Measurements from ENCODE around the gene SIRT7. TPM values are rescaled to one million over a fixed set of nuclear protein-coding genes. Genes with fewer than 3 reads are reported as not detected.

SIRT7 gene
- total RNA-seq, 4 donors from 2014 or later: 14.3 to 24.1 (median 18.3) TPM

DNA sequence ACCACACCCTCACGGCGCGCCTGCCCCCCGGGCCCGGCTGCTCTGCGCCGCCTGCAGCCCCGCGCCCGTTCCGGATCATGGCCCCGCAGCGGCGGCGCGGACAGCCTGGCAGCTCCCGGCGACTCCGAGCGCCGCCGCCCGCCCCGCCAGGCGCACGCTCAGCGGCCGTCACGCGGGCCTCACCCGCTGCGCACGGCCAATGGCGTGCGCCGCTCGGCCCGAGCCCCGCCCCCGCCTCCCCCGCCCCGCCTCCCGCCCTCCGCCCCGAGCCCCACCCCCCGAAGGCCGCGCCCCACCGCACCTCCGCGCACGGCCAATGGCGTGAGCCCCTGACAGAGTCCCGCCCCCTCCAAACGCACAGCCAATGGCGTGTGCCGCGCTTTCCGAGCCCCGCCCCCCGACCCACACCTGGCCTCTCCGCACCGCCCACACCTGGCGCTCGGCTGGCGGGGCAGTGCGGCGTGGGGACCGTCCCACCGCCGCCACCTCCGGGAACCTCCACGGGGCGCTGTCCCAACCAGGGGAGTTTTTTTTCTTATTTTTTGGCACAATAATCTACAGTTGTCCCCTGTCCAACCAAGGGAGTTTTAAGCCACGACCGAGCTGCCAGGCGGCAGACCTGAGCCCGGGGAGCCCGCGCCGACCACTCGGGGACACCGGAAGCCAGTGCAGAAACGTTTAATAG lies 6.6 kb downstream of the SIRT7 start, which contains the start of gene PCYT2:
Gene PCYT2 (minus strand): TSS at position 123 of the 685 bp plus-strand sequence. CDS start 44 bp downstream, at position 79.
- Histone ChIP-seq H3K27me3 (no peaks in the 10 kb centered on the region), H3K9me3 (no peaks in the 10 kb centered on the region), H3K4me1 (peaks cover 0 to 30% (median 6%) of the 10 kb centered on the region in 3 donors), H3K27ac (peak within 1 kb of the TSS; percentile 10 to 88 (median 80)), H3K4me3 (peak within 1 kb of the TSS; percentile 38 to 84), H3K36me3 (peaks cover 0 to 72% of the 10 kb centered on the region in 2 donors)
- peak; percentile 93 for ATAC-seq
- WGBS, 2 donors (ENCODE audit: low coverage in 1 of 2): no CpG with 5 or more reads among the region's 84 CpGs
- TF ChIP-seq POLR2A (IDR thresholded peaks at IDR 0.05) (peak; percentile 34 to 72), POLR2AphosphoS5 (IDR thresholded peaks at IDR 0.05) (no peak)

DNA sequence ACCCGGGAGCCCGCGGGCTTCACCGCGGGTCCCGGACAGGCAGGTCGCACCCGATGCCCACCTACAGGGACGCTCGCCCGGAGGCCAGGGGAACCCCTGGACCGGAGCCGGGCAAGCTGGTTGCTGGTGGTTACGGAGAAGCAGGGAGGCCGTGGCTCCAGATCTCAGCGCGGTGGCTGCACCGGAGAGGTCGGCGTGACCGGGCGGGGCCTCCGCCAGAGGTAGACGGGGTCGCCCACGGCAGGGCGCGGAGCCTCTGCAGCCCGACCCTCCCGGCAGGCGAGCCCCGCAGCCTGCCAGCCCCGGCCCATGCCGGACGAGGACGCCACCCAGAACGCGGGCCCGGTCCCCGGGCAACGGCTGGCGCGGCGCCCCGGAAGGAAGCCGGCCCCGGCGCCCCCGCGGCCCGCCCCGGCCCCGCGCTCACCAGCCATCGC lies 7.1 kb downstream of the SIRT7 start:
- Histone ChIP-seq H3K36me3 (peaks cover 0 to 76% of the 10 kb centered on the region in 2 donors), H3K4me3 (peak overlapping the region; percentile 38 to 84), H3K27me3 (no peaks in the 10 kb centered on the region), H3K4me1 (peaks cover 0 to 24% (median 6%) of the 10 kb centered on the region in 3 donors), H3K9me3 (no peaks in the 10 kb centered on the region), H3K27ac (peak overlapping the region in 3 of 4 donors; percentile 72 to 88 (median 85))
- WGBS, 2 donors (ENCODE audit: low coverage in 1 of 2): no CpG with 5 or more reads among the region's 55 CpGs
- no peak for ATAC-seq
- TF ChIP-seq, protein P1, sequence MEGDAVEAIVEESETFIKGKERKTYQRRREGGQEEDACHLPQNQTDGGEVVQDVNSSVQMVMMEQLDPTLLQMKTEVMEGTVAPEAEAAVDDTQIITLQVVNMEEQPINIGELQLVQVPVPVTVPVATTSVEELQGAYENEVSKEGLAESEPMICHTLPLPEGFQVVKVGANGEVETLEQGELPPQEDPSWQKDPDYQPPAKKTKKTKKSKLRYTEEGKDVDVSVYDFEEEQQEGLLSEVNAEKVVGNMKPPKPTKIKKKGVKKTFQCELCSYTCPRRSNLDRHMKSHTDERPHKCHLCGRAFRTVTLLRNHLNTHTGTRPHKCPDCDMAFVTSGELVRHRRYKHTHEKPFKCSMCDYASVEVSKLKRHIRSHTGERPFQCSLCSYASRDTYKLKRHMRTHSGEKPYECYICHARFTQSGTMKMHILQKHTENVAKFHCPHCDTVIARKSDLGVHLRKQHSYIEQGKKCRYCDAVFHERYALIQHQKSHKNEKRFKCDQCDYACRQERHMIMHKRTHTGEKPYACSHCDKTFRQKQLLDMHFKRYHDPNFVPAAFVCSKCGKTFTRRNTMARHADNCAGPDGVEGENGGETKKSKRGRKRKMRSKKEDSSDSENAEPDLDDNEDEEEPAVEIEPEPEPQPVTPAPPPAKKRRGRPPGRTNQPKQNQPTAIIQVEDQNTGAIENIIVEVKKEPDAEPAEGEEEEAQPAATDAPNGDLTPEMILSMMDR (IDR thresholded peaks at IDR 0.05): peak in 1 of 4 experiments; percentile 2
- no peak for TF ChIP-seq POLR2AphosphoS5 (IDR thresholded peaks at IDR 0.05)

DNA sequence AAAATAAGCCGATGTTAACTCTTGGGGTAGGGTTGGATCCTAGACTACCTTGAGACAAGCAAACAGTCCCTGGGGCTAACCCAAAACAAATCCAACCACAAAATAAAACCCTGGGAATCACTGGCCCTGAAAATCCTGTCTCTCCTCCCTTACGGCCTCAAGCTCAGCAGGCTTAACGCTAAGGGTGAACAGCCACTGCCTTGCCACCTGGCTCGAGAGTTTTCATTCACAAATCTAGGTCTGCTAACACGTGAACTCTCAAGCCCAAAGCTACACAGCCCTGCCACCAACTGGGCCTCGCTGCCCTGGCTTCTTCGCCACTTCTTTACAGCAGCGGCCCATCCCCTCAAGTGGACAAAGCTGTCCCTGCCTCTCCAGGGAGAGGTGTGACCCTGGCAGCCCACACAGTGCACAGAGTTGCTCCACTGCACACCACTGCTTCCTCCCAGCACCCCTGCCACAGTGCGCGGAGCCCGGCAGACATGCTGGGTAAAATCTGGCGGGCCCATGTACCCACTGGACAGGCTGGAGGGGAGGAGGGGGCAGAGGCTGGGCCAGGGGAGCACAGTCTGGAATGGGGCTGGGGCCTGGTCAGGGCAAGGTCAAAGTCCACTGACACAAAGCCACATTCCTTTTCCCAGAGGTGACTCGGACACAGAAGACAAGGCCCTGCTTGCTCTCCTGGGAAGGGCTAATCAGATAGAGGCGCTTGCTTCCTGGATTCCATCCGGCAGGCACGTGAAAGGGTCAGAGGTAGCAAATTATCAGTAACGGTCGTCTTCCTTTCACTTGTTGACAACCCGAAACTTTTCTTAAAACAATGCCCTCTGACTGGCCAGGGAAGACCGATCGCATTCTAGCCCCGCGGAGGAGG lies 7.8 kb downstream of the SIRT7 start:
- H3K27me3 ChIP-seq: no peaks in the 10 kb centered on the region
- WGBS, 2 donors (ENCODE audit: low coverage in 1 of 2): 45 to 90% methylated on average over 2 to 11 of the region's 23 CpGs
- peaks cover 0 to 19% (median 6%) of the 10 kb centered on the region in 3 donors for H3K4me1 ChIP-seq
- no peaks in the 10 kb centered on the region for H3K9me3 ChIP-seq
- TF ChIP-seq POLR2AphosphoS5 (IDR thresholded peaks at IDR 0.05) (no peak), EP300 (IDR thresholded peaks at IDR 0.05) (no peak), POLR2A (IDR thresholded peaks at IDR 0.05) (peak in 1 of 2 donors; percentile 9)
- no peak for ATAC-seq
- H3K27ac ChIP-seq: peak overlapping the region in 3 of 4 donors; percentile 72 to 88 (median 85)
- H3K36me3 ChIP-seq: peaks cover 0 to 76% of the 10 kb centered on the region in 2 donors
- peak overlapping the region; percentile 38 to 84 for H3K4me3 ChIP-seq

DNA sequence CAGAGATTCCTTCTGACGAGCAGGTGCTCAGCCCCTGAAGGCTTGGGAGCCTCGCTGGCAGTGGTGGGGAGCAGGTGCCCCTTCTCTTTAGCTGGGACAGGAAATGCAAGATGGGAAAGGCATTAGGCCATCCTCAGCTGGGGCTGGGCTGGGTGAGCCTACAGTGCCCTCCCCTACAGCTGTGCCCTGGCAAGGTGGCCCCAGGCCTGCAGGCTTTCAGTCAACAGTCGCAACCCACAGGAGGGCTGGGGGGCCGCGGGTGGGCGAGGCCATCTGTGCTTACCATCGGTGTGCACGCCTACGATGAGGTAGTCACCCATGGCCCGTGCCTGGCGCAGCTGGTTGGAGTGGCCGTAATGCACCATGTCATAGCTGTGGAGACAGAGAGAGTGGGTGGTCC lies 8.7 kb downstream of the SIRT7 start:
- H3K9me3 ChIP-seq: no peaks in the 10 kb centered on the region
- no peak for ATAC-seq
- TF ChIP-seq POLR2A (IDR thresholded peaks at IDR 0.05): no peak
- TF ChIP-seq, protein P1 (IDR thresholded peaks at IDR 0.05): no peak
- TF ChIP-seq EP300 (IDR thresholded peaks at IDR 0.05): no peak
- no peak for TF ChIP-seq POLR2AphosphoS5 (IDR thresholded peaks at IDR 0.05)
- H3K4me3 ChIP-seq: no peak overlapping the region
- WGBS, 2 donors (ENCODE audit: low coverage in 1 of 2): no CpG with 5 or more reads among the region's 12 CpGs
- H3K27ac ChIP-seq: no peak overlapping the region
- H3K27me3 ChIP-seq: no peaks in the 10 kb centered on the region
- H3K4me1 ChIP-seq: peaks cover 0 to 19% (median 6%) of the 10 kb centered on the region in 3 donors
- peaks cover 0 to 76% of the 10 kb centered on the region in 2 donors for H3K36me3 ChIP-seq

DNA sequence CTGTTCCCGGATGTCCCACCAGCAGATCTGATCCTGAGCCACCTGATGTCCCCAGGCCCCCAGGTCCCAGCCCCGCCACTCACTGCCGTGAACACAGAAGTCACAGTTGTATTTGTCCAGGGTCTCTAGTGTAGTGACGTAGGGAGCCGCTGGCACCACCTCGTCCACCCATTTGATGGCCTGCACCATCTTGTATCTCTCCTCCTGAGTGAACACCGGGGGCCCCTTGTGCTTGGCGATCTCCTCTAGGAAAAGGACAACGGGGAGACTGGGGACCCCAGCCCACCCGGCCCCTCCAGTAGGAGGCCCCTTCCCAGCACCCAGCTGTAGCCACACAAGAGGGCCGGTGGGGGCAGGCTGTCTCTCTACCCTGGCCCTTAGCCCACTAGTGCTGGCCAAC lies 9.2 kb downstream of the SIRT7 start:
- no peaks in the 10 kb centered on the region for H3K9me3 ChIP-seq
- no CpG with 5 or more reads among the region's 11 CpGs for WGBS, 2 donors (ENCODE audit: low coverage in 1 of 2)
- peaks cover 0 to 76% of the 10 kb centered on the region in 2 donors for H3K36me3 ChIP-seq
- no peak overlapping the region for H3K4me3 ChIP-seq
- TF ChIP-seq POLR2AphosphoS5 (IDR thresholded peaks at IDR 0.05) (no peak), POLR2A (IDR thresholded peaks at IDR 0.05) (no peak), EP300 (IDR thresholded peaks at IDR 0.05) (no peak)
- TF ChIP-seq, protein P1 (IDR thresholded peaks at IDR 0.05): no peak
- no peaks in the 10 kb centered on the region for H3K27me3 ChIP-seq
- no peak overlapping the region for H3K27ac ChIP-seq
- H3K4me1 ChIP-seq: peaks cover 0 to 19% (median 6%) of the 10 kb centered on the region in 3 donors
- no peak for ATAC-seq

Data from gastroesophageal sphincter (tissue), 4 donors.